ENCODE results near the gene CYP8B1.

CYP8B1 gene

GRCh38 chr3:42875325-42876151, at the start of gene CYP8B1:
TSS of gene CYP8B1 (minus strand) at chr3:42875879. CDS start at chr3:42875816, 63 bp downstream.
- DNase-seq = no peak

GRCh38 chr3:42923606-42924005, 47.9 kb upstream of the CYP8B1 start:
- DNase-seq = no peak

GRCh38 chr3:42914771-42915515, 39.3 kb upstream of the CYP8B1 start:
- no peak for DNase-seq

GRCh38 chr3:42911551-42911950, 35.9 kb upstream of the CYP8B1 start:
- no peak for DNase-seq

GRCh38 chr3:42908675-42909074, 33.0 kb upstream of the CYP8B1 start:
- no peak for DNase-seq

GRCh38 chr3:42906848-42907183, 31.1 kb upstream of the CYP8B1 start:
- no peak for DNase-seq

- no peak for DNase-seq
These were observed 30.6 kb upstream of the CYP8B1 start, which contains the start of gene ZNF662 for GRCh38 chr3:42906070-42906847. TSS of gene ZNF662 (plus strand) at chr3:42906142. CDS start at chr3:42908115, 1,973 bp downstream.

- DNase-seq = peak; percentile 39
These were observed 30.0 kb upstream of the CYP8B1 start for GRCh38 chr3:42905740-42906069.

- DNase-seq = no peak
These were observed 28.4 kb upstream of the CYP8B1 start for GRCh38 chr3:42904076-42904475.

- no peak for DNase-seq
These were observed 26.6 kb upstream of the CYP8B1 start for GRCh38 chr3:42902257-42902656.

GRCh38 chr3:42901073-42901415, 25.4 kb upstream of the CYP8B1 start:
- DNase-seq = no peak

GRCh38 chr3:42900226-42901072, 24.8 kb upstream of the CYP8B1 start:
- no peak for DNase-seq

- DNase-seq = no peak
These were observed 23.4 kb upstream of the CYP8B1 start for GRCh38 chr3:42898896-42899675.

- no peak for DNase-seq
These were observed 19.8 kb upstream of the CYP8B1 start for GRCh38 chr3:42895580-42895868.

GRCh38 chr3:42894698-42895579, 19.3 kb upstream of the CYP8B1 start:
- no peak for DNase-seq

GRCh38 chr3:42892807-42893206, 17.1 kb upstream of the CYP8B1 start:
- DNase-seq = no peak

- no peak for DNase-seq
These were observed 16.5 kb upstream of the CYP8B1 start for GRCh38 chr3:42892169-42892568.

- DNase-seq = no peak
These were observed 15.4 kb upstream of the CYP8B1 start for GRCh38 chr3:42891042-42891441.

GRCh38 chr3:42887084-42887483, 11.4 kb upstream of the CYP8B1 start:
- DNase-seq = no peak

GRCh38 chr3:42886294-42886822, 10.7 kb upstream of the CYP8B1 start:
- no peak for DNase-seq

GRCh38 chr3:42884324-42884723, 8.6 kb upstream of the CYP8B1 start:
- no peak for DNase-seq
